Erythroblast (primary cell): ENCODE results near the gene ZNF283.

ENCODE experiments used
- GATA1 ChIP-seq: IDR thresholded peaks from 2 replicates; pipeline ENCODE4 v1.6.1; 2011; ENCODE audit warnings: low read depth, mild to moderate bottlenecking, control low read depth, low read length, moderate library complexity
- POLR2A ChIP-seq: IDR thresholded peaks from 2 replicates; pipeline ENCODE4 v1.6.1; 2011; ENCODE audit warnings: mild to moderate bottlenecking, low read length

GRCh38 chr19:43847884-43848283 is 20.8 kb downstream of the ZNF283 start:
- TF ChIP-seq POLR2A (no peak), GATA1 (no peak)
